Stomach (tissue), 19 donors: ENCODE data around the gene ADGRF5. TPM values are rescaled to one million over a fixed set of nuclear protein-coding genes. Genes with fewer than 3 reads are reported as not detected.

Experiments used
- DNase-seq, 2 donors: peaks; one replicate each; pipeline versions ENCODE4 v3.0.0 to v3.0.0-alpha.2; 2013 to 2019
- H3K27ac ChIP-seq, 5 donors: fragments of 200-600 bp in 4 of 5; sonication (generic) in 4 of 5; one replicate each; pipeline ENCODE4 v1.5.1; 2013 to 2019; ENCODE audit warnings: mild to moderate bottlenecking in 1 of 5, moderate library complexity in 1 of 5
- H3K27me3 ChIP-seq, 3 donors: fragments of 200-600 bp; sonication (generic); one replicate each; pipeline ENCODE4 v1.5.1; 2017 to 2019; ENCODE audit warnings: mixed run types in 1 of 3
- H3K36me3 ChIP-seq, 4 donors: fragments of 200-600 bp; sonication (generic); 1 replicate in 3 of 4; 2 replicates in 1 of 4; pipeline ENCODE4 v1.5.1; 2016 to 2019
- H3K4me1 ChIP-seq, 4 donors: fragments of 200-600 bp; sonication (generic); one replicate each; pipeline ENCODE4 v1.5.1; 2016 to 2019
- H3K4me3 ChIP-seq, 4 donors: fragments of 200-600 bp; sonication (generic) in 3 of 4; one replicate each; pipeline ENCODE4 v1.5.1; 2016 to 2019; ENCODE audit warnings: mild to moderate bottlenecking in 1 of 4
- H3K9me3 ChIP-seq, 4 donors: fragments of 200-600 bp; sonication (generic); one replicate each; pipeline ENCODE4 v1.5.1; 2016 to 2019
- CTCF ChIP-seq, 7 experiments: fragments of 450-650 bp in 4 of 7; fragments of 200-600 bp in 3 of 7; sonication (generic) in 3 of 7; IDR thresholded peaks; one replicate each; pipeline ENCODE4 v1.5.1; 2016 to 2019; ENCODE audit warnings: antibody characterized with exemption in 7 of 7, control low read depth in 2 of 7, mild to moderate bottlenecking in 1 of 7
- EP300 ChIP-seq: sonication (generic); formaldehyde crosslinking; IDR thresholded peaks from one replicate; pipeline ENCODE4 v1.6.1; 2017; ENCODE audit warnings: antibody characterized with exemption
- POLR2A ChIP-seq, 4 donors: fragments of 450-650 bp; IDR thresholded peaks; one replicate each; pipeline ENCODE4 v1.6.1; 2016; ENCODE audit warnings: antibody characterized with exemption in 4 of 4, control low read depth in 2 of 4, mild to moderate bottlenecking in 1 of 4, moderate library complexity in 1 of 4
- POLR2AphosphoS5 ChIP-seq, 3 donors: sonication (generic); formaldehyde crosslinking; IDR thresholded peaks; one replicate each; pipeline ENCODE4 v1.6.1; 2016; ENCODE audit warnings: antibody characterized with exemption in 3 of 3
- WGBS, 5 donors: extraction: QIAGEN DNeasy Blood & Tissue Kit in 3 of 5; methylation state at CpG; one replicate each; pipeline versions ENCODE4 v1.1.5 to v1.1.7; 2013 to 2018; 5-methylcytosine and 5-hydroxymethylcytosine counted together
- intact Hi-C: fragments of 100-400 bp; cut with DNase I; formaldehyde crosslinking; loops from one replicate; pipeline ENCODE4 v1.15.1; 2023; ENCODE audit warnings: low total_unique reads
- long read RNA-seq, 10 donors: transcript quantifications; one replicate each; lab custom pipeline, GENCODE V29; 2026
- polyA plus RNA-seq, 3 donors: library from polyadenylated mRNA; stranded (reverse); fragments of 200-250 nt; gene quantifications; one replicate each; pipeline ENCODE4 v1.2.3, GENCODE V29; 2013
- total RNA-seq, 5 donors: library from RNA; depleted of rRNA; stranded (reverse); fragments of >200 nt; gene quantifications; one replicate each; pipeline versions ENCODE4 v1.1.0 to v1.2.3, GENCODE V29; 2014 to 2016
- donor health status: healthy with polysubstance abuse.
- donor health status: Bipolar disorder and iron deficiency.
- donor health status: healthy.

ADGRF5 gene
- total RNA-seq: 10 to 100 TPM in 3 of 5 donors, 1 to 10 TPM in 1, under 1 TPM in 1; 0.29 to 34.0 (median 18.7) TPM
- 1 to 10 TPM; 1.5 to 2.8 (median 2.4) TPM for polyA plus RNA-seq
- long read RNA-seq, donor 1: 0 reads
- long read RNA-seq, donor 2: 0 reads
- long read RNA-seq, donor 3: 0 reads
- long read RNA-seq, donor 4: 0 reads
- long read RNA-seq, donor 5, partial matches to known transcripts: 7 of 7 reads
- long read RNA-seq, donor 5, other reads (novel, unspliced or antisense): 0 of 7 reads
- long read RNA-seq, donor 6: 0 reads
- long read RNA-seq, donor 7: 0 reads
- long read RNA-seq, donor 8: 0 reads
- long read RNA-seq, donor 9: 0 reads
- long read RNA-seq, donor 10: 0 reads

GRCh38 chr6:46921731-46922130 is at the start of gene ADGRF5:
Gene ADGRF5 (minus strand): TSS chr6:46921938. CDS start chr6:46906762, 15,176 bp downstream.
- DNase-seq: peak in 1 of 2 donors; percentile 39
- H3K27ac ChIP-seq: peak within 1 kb of the TSS; percentile 16 to 75 (median 54)
- H3K4me1 ChIP-seq: peaks cover 17 to 25% (median 24%) of the 10 kb centered on the region in 4 donors
- H3K9me3 ChIP-seq: no peaks in the 10 kb centered on the region
- peak in 1 of 3 donors; percentile 32 for TF ChIP-seq POLR2AphosphoS5 (IDR thresholded peaks at IDR 0.05)
- TF ChIP-seq EP300: no peak
- WGBS, 5 donors: 48 to 69% (median 62%) methylated on average over 13 of the region's 13 CpGs
- H3K36me3 ChIP-seq: no peaks in the 10 kb centered on the region
- intact Hi-C loops: no loop called here
- peak within 1 kb of the TSS in 3 of 4 donors; percentile 2 to 22 (median 6) for H3K4me3 ChIP-seq
- H3K27me3 ChIP-seq: no peaks in the 10 kb centered on the region

- H3K27me3 ChIP-seq: no peaks in the 10 kb centered on the region
- no peaks in the 10 kb centered on the region for H3K9me3 ChIP-seq
- DNase-seq: no peak
- TF ChIP-seq CTCF (IDR thresholded peaks at IDR 0.05) (no peak), POLR2A (IDR thresholded peaks at IDR 0.05) (no peak), EP300 (no peak), POLR2AphosphoS5 (IDR thresholded peaks at IDR 0.05) (no peak)
- no peaks in the 10 kb centered on the region for H3K4me1 ChIP-seq
- intact Hi-C loops: no loop called here
- H3K36me3 ChIP-seq: no peaks in the 10 kb centered on the region
- H3K27ac ChIP-seq: no peak overlapping the region
- WGBS, 5 donors: 42 to 65% (median 51%) methylated on average over 1 of the region's 1 CpG
- no peak overlapping the region for H3K4me3 ChIP-seq
These were observed 47.5 kb upstream of the ADGRF5 start for GRCh38 chr6:46969206-46969605.

GRCh38 chr6:46967826-46968349 is 46.1 kb upstream of the ADGRF5 start:
- Histone ChIP-seq H3K36me3 (no peaks in the 10 kb centered on the region), H3K27ac (no peak overlapping the region), H3K9me3 (no peaks in the 10 kb centered on the region), H3K4me1 (no peaks in the 10 kb centered on the region), H3K27me3 (no peaks in the 10 kb centered on the region), H3K4me3 (no peak overlapping the region)
- intact Hi-C loops: no loop called here
- TF ChIP-seq CTCF (IDR thresholded peaks at IDR 0.05) (no peak), POLR2AphosphoS5 (IDR thresholded peaks at IDR 0.05) (no peak), POLR2A (IDR thresholded peaks at IDR 0.05) (no peak), EP300 (no peak)
- no peak for DNase-seq

- no peak overlapping the region for H3K4me3 ChIP-seq
- TF ChIP-seq CTCF (IDR thresholded peaks at IDR 0.05) (no peak), POLR2A (IDR thresholded peaks at IDR 0.05) (no peak), POLR2AphosphoS5 (IDR thresholded peaks at IDR 0.05) (no peak), EP300 (no peak)
- no peaks in the 10 kb centered on the region for H3K36me3 ChIP-seq
- intact Hi-C loops: no loop called here
- no peak overlapping the region for H3K27ac ChIP-seq
- no peak for DNase-seq
- no peaks in the 10 kb centered on the region for H3K9me3 ChIP-seq
- no peaks in the 10 kb centered on the region for H3K27me3 ChIP-seq
- no peaks in the 10 kb centered on the region for H3K4me1 ChIP-seq
- WGBS, 5 donors: 72 to 87% (median 79%) methylated on average over 12 of the region's 12 CpGs
These were observed 43.2 kb upstream of the ADGRF5 start for GRCh38 chr6:46964716-46965519.
